Liver (tissue), 3 donors: ENCODE results near the gene FGFBP2.

Experiments
- EGR1 ChIP-seq, 2 donors: IDR thresholded peaks; 2 replicates each; pipeline ENCODE4 v1.6.1; 2016 to 2018; ENCODE audit warnings: antibody characterized with exemption in 2 of 2, low read depth in 2 of 2
- FOXA1 ChIP-seq: IDR thresholded peaks from 2 replicates; pipeline ENCODE4 v1.6.1; 2016; ENCODE audit warnings: antibody characterized with exemption
- RAD21 ChIP-seq, 2 donors: IDR thresholded peaks; 2 replicates each; pipeline ENCODE4 v1.6.1; 2016; ENCODE audit warnings: antibody characterized with exemption in 2 of 2, mild to moderate bottlenecking in 2 of 2
- RXRA ChIP-seq, 2 donors: IDR thresholded peaks; 2 replicates each; pipeline ENCODE4 v1.6.1; 2017 to 2018; ENCODE audit warnings: antibody characterized with exemption in 2 of 2, mild to moderate bottlenecking in 1 of 2
- SP1 ChIP-seq: IDR thresholded peaks from 2 replicates; pipeline ENCODE4 v1.6.1; 2018; ENCODE audit warnings: antibody characterized with exemption, mild to moderate bottlenecking
- YY1 ChIP-seq: IDR thresholded peaks from 2 replicates; pipeline ENCODE4 v1.6.1; 2016; ENCODE audit warnings: antibody characterized with exemption, mild to moderate bottlenecking
- TF ChIP-seq, protein P1 (sequence below): fragments of 150-350 bp; IDR thresholded peaks from 2 replicates; pipeline ENCODE4 v1.5.1; 2017; ENCODE audit warnings: improper control_type of control experiment, low read depth, low read length; ENCODE audit not compliant: missing input control
- TF ChIP-seq, protein P2 (sequence below): IDR thresholded peaks from 2 replicates; pipeline ENCODE4 v1.6.1; 2016; ENCODE audit warnings: antibody characterized with exemption, mild to moderate bottlenecking
- TF ChIP-seq, protein P3 (sequence below): IDR thresholded peaks from 2 replicates; pipeline ENCODE4 v1.6.1; 2016; ENCODE audit warnings: antibody characterized with exemption
- TF ChIP-seq, protein P4 (sequence below): IDR thresholded peaks from 2 replicates; pipeline ENCODE4 v1.6.1; 2016; ENCODE audit warnings: antibody characterized with exemption
- donor health status: healthy.
- donor health status: healthy.

DNA sequence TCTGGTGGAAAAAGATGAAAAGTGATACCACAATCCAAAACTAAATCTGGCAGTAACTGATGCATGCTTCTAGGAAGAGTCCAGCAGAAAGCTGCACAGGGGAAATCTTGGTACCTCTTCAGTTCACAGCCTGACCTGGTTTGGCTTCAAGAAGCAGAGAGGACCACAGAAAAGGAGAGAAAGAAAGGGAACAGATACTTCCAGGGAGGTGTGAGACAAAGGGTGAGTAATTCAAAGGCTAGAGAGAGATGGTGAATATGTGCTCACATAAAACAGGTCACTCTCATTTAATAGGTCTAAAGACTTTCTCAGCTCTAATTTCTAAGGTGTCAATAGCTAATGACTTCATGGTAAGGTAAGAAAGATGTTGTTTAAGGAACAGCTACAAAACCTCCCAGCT is 11.2 kb downstream of the FGFBP2 start:
- TF ChIP-seq, protein P1, sequence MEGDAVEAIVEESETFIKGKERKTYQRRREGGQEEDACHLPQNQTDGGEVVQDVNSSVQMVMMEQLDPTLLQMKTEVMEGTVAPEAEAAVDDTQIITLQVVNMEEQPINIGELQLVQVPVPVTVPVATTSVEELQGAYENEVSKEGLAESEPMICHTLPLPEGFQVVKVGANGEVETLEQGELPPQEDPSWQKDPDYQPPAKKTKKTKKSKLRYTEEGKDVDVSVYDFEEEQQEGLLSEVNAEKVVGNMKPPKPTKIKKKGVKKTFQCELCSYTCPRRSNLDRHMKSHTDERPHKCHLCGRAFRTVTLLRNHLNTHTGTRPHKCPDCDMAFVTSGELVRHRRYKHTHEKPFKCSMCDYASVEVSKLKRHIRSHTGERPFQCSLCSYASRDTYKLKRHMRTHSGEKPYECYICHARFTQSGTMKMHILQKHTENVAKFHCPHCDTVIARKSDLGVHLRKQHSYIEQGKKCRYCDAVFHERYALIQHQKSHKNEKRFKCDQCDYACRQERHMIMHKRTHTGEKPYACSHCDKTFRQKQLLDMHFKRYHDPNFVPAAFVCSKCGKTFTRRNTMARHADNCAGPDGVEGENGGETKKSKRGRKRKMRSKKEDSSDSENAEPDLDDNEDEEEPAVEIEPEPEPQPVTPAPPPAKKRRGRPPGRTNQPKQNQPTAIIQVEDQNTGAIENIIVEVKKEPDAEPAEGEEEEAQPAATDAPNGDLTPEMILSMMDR, result no peak
- TF ChIP-seq YY1, result no peak
- TF ChIP-seq, protein P2, sequence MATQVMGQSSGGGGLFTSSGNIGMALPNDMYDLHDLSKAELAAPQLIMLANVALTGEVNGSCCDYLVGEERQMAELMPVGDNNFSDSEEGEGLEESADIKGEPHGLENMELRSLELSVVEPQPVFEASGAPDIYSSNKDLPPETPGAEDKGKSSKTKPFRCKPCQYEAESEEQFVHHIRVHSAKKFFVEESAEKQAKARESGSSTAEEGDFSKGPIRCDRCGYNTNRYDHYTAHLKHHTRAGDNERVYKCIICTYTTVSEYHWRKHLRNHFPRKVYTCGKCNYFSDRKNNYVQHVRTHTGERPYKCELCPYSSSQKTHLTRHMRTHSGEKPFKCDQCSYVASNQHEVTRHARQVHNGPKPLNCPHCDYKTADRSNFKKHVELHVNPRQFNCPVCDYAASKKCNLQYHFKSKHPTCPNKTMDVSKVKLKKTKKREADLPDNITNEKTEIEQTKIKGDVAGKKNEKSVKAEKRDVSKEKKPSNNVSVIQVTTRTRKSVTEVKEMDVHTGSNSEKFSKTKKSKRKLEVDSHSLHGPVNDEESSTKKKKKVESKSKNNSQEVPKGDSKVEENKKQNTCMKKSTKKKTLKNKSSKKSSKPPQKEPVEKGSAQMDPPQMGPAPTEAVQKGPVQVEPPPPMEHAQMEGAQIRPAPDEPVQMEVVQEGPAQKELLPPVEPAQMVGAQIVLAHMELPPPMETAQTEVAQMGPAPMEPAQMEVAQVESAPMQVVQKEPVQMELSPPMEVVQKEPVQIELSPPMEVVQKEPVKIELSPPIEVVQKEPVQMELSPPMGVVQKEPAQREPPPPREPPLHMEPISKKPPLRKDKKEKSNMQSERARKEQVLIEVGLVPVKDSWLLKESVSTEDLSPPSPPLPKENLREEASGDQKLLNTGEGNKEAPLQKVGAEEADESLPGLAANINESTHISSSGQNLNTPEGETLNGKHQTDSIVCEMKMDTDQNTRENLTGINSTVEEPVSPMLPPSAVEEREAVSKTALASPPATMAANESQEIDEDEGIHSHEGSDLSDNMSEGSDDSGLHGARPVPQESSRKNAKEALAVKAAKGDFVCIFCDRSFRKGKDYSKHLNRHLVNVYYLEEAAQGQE, result no peak
- TF ChIP-seq, protein P3, sequence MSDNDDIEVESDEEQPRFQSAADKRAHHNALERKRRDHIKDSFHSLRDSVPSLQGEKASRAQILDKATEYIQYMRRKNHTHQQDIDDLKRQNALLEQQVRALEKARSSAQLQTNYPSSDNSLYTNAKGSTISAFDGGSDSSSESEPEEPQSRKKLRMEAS, result no peak
- TF ChIP-seq, protein P4, sequence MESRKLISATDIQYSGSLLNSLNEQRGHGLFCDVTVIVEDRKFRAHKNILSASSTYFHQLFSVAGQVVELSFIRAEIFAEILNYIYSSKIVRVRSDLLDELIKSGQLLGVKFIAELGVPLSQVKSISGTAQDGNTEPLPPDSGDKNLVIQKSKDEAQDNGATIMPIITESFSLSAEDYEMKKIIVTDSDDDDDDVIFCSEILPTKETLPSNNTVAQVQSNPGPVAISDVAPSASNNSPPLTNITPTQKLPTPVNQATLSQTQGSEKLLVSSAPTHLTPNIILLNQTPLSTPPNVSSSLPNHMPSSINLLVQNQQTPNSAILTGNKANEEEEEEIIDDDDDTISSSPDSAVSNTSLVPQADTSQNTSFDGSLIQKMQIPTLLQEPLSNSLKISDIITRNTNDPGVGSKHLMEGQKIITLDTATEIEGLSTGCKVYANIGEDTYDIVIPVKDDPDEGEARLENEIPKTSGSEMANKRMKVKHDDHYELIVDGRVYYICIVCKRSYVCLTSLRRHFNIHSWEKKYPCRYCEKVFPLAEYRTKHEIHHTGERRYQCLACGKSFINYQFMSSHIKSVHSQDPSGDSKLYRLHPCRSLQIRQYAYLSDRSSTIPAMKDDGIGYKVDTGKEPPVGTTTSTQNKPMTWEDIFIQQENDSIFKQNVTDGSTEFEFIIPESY, result no peak
- TF ChIP-seq FOXA1, result no peak
- TF ChIP-seq SP1, result no peak
- TF ChIP-seq EGR1 (IDR thresholded peaks at IDR 0.05; ENCODE audit: low read depth in 2 of 2), result no peak
- TF ChIP-seq RAD21 (IDR thresholded peaks at IDR 0.05), result no peak
- no peak for TF ChIP-seq RXRA (IDR thresholded peaks at IDR 0.05)
